ENCODE results near the gene MELTF. TPM values are rescaled to one million over a fixed set of nuclear protein-coding genes. Genes with fewer than 3 reads are reported as not detected.

The MELTF gene
- total RNA-seq, 4 donors from 2014 or later = 2.7 to 13.8 (median 4.3) TPM

DNA sequence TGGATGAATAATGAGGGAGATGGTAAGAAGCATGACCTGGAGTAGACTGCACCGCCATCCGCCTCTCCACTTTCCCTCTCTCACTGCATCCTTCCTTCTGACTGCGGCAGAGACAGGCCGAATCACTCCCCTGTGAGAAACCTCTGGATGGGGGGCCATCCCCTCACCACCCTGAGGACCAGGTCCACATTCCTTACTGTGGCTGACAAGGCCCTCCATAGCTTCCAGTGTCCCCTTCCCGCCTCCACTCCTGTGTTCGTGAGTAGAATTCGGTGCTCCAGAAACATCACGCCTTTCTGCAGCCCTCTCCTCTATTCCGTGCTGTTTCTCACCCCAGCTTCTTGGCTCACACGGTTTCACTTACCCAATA lies 63.8 kb downstream of the MELTF start:
- WGBS, 2 donors = 90 to 92% methylated on average over 10 of the region's 10 CpGs
- Histone ChIP-seq H3K4me3 (replicated peaks in 1 of 3) (no peak overlapping the region), H3K27me3 (no peaks in the 10 kb centered on the region), H3K36me3 (no peaks in the 10 kb centered on the region), H3K9me3 (no peaks in the 10 kb centered on the region), H3K27ac (no peak overlapping the region), H3K4me1 (peaks cover 6 to 10% of the 10 kb centered on the region in 2 donors)
- intact Hi-C loops (cut with DNase I) = loop anchor here (10.0 kb wide), 1 partner anchor 121 kb away; no protein-coding TSS in a partner anchor
- DNase-seq = no peak
- TF ChIP-seq POLR2A (IDR thresholded peaks at IDR 0.05) = no peak
- TF ChIP-seq, protein P1, sequence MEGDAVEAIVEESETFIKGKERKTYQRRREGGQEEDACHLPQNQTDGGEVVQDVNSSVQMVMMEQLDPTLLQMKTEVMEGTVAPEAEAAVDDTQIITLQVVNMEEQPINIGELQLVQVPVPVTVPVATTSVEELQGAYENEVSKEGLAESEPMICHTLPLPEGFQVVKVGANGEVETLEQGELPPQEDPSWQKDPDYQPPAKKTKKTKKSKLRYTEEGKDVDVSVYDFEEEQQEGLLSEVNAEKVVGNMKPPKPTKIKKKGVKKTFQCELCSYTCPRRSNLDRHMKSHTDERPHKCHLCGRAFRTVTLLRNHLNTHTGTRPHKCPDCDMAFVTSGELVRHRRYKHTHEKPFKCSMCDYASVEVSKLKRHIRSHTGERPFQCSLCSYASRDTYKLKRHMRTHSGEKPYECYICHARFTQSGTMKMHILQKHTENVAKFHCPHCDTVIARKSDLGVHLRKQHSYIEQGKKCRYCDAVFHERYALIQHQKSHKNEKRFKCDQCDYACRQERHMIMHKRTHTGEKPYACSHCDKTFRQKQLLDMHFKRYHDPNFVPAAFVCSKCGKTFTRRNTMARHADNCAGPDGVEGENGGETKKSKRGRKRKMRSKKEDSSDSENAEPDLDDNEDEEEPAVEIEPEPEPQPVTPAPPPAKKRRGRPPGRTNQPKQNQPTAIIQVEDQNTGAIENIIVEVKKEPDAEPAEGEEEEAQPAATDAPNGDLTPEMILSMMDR (IDR thresholded peaks at IDR 0.05) = no peak

DNA sequence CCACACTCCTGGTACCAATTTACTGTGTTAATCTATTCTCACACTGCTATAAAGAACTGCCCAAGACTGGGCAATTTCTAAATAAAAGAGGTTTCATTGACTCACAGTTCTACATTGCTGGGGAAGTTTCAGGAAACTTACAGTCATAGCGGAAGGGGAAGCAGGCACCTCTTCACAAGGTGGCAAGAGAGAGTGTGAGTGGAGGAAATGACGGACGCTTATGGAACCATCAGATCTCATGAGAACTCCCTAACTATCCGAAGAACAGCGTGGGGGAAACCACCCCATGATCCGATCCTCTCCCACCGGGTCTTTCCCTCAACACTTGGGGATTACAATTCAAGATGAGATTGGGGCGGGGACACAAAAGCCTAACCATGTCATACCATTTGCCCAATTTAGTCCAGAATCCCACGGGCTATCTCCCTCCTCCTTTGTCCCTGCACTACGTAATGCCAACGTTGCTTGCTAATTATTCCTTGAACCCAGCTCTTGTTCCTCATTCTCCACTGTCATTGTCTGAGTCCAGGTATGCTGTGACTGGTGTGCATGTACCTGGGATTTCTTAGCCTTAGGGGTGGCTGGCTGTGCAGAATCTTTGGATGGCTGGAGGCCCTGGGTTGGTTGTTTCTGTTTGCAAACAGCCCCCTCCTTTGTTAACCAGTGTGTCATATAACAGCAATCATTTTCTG lies 64.4 kb downstream of the MELTF start:
- Histone ChIP-seq H3K27ac (no peak overlapping the region), H3K9me3 (no peaks in the 10 kb centered on the region), H3K27me3 (no peaks in the 10 kb centered on the region), H3K4me1 (peaks cover 6 to 9% of the 10 kb centered on the region in 2 donors), H3K36me3 (no peaks in the 10 kb centered on the region), H3K4me3 (replicated peaks in 1 of 3) (no peak overlapping the region)
- no peak for DNase-seq
- intact Hi-C loops (cut with DNase I) = loop anchor here (10.0 kb wide), 1 partner anchor 120 kb away; no protein-coding TSS in a partner anchor
- 85 to 89% methylated on average over 11 of the region's 11 CpGs for WGBS, 2 donors
- no peak for TF ChIP-seq POLR2A (IDR thresholded peaks at IDR 0.05)
- TF ChIP-seq, protein P1 (IDR thresholded peaks at IDR 0.05) = no peak

DNA sequence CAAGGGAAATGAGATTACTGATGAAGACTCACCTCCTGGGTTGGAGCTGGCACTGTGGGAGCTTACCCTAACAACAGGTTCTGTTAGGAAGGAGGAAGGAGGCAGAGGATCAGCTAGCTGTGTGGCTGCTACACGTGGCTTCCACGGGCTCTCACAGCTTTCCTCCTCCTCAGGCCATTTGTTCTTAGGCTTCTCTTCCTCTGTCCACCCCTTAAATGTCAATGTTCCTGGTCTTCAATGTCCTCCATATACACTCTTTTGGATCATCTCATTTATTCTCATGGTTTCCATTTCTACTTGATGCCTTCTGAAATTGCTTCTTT lies 66.0 kb downstream of the MELTF start:
- DNase-seq = no peak
- TF ChIP-seq POLR2A (IDR thresholded peaks at IDR 0.05) = no peak
- H3K36me3 ChIP-seq = no peaks in the 10 kb centered on the region
- intact Hi-C loops (cut with DNase I) = loop anchor here (10.0 kb wide), 1 partner anchor 119 kb away; no protein-coding TSS in a partner anchor
- 83 to 88% methylated on average over 2 of the region's 2 CpGs for WGBS, 2 donors
- H3K4me1 ChIP-seq = peaks cover 5 to 6% of the 10 kb centered on the region in 2 donors
- H3K4me3 ChIP-seq (replicated peaks in 1 of 3) = no peak overlapping the region
- no peaks in the 10 kb centered on the region for H3K27me3 ChIP-seq
- no peaks in the 10 kb centered on the region for H3K9me3 ChIP-seq
- H3K27ac ChIP-seq = no peak overlapping the region

DNA sequence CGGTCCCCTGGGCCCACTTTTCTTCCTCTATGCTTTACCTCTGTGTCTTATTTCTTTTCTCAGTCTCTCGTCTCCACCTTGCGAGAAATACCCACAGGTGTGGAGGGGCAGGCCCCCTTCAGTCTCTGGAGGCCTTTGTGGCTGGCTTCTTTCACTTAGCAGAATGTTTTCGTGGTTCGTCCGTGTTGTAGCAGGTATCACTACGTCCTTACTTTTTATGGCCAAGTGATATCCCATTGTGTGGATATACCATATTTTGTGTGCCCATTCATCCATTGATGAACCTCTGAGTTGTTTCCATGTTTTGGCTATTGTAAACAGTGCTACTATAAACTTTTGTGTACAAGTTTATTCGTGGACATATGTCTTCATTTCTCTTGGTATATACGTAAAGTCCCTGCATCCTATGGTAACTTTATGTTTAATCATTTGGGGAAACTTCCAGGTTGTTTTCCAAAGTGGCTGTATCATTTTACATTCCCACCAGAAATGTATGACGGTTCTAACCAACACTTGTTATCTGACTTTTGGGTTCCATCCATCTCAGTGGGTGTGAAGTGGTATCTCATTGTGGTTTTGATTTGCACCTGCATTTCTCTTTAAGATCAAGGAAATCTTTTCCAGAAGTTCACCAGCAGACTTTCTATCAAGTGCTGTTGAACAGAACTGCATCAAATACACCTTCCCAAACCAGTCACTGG lies 66.5 kb downstream of the MELTF start:
- Histone ChIP-seq H3K27me3 (no peaks in the 10 kb centered on the region), H3K4me1 (peaks cover 3% of the 10 kb centered on the region in 2 donors), H3K36me3 (no peaks in the 10 kb centered on the region), H3K4me3 (replicated peaks in 1 of 3) (no peak overlapping the region), H3K9me3 (no peaks in the 10 kb centered on the region), H3K27ac (no peak overlapping the region)
- 83 to 85% methylated on average over 10 of the region's 10 CpGs for WGBS, 2 donors
- intact Hi-C loops (cut with DNase I) = loop anchor here (10.0 kb wide), 1 partner anchor 118 kb away; no protein-coding TSS in a partner anchor
- no peak for TF ChIP-seq POLR2A (IDR thresholded peaks at IDR 0.05)
- TF ChIP-seq, protein P1 (IDR thresholded peaks at IDR 0.05) = no peak
- no peak for DNase-seq

DNA sequence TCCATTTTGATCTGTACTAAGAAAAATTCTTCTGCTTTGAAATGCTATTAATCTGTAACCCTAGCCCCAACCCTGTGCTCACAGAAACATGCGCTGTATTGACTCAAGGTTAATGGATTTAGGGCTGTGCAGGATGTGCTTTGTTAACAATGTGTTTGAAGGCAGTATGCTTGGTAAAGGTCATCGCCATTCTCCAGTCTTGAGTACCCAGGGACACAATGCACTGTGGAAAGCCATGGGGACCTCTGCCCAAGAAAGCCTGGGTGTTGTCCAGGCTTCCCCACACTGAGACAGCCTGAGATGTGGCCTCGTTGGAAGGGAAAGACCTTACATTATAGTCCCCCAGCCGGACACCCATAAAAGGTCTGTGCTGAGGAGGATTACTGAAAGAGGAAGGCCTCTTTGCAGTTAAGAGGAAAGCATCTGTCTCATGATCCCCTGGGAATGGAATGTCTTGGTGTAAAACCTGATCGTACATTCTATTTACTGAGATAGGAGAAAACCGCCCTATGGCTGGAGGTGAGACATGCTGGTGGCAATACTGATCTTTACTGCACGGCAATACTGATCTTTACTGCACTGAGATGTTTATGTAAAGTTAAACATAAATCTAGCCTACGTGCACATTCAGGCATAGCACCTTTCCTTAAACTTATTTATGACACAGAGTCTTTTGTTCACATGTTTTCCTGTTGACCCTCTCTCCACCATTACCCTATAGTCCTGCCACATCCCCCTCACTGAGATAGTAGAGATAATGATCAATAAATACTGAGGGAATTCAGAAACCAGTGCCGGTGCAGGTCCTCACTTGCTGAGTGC lies 67.3 kb downstream of the MELTF start:
- 70 to 76% methylated on average over 9 of the region's 9 CpGs for WGBS, 2 donors
- H3K36me3 ChIP-seq = no peaks in the 10 kb centered on the region
- no peaks in the 10 kb centered on the region for H3K4me1 ChIP-seq
- H3K4me3 ChIP-seq (replicated peaks in 1 of 3) = no peak overlapping the region
- H3K27ac ChIP-seq = no peak overlapping the region
- H3K27me3 ChIP-seq = no peaks in the 10 kb centered on the region
- H3K9me3 ChIP-seq = no peaks in the 10 kb centered on the region
- DNase-seq = no peak
- intact Hi-C loops (cut with DNase I) = loop anchor here (10.0 kb wide), 1 partner anchor 118 kb away; no protein-coding TSS in a partner anchor
- TF ChIP-seq POLR2A (IDR thresholded peaks at IDR 0.05) = no peak
- TF ChIP-seq, protein P1 (IDR thresholded peaks at IDR 0.05) = no peak
